Hepatocyte (in vitro differentiated cells): ENCODE data around the gene CTNNA1. TPM values are rescaled to one million over a fixed set of nuclear protein-coding genes. Genes with fewer than 3 reads are reported as not detected.

ENCODE experiments used
- DNase-seq: peaks from one replicate; pipeline ENCODE4 v3.0.0-alpha.2; 2016; ENCODE audit warnings: low spot score
- H2AFZ ChIP-seq: fragments of 200-600 bp; sonication (generic); 2 replicates; pipeline ENCODE4 v1.6.0; 2016; ENCODE audit warnings: antibody characterized with exemption, mild to moderate bottlenecking
- H3K27ac ChIP-seq: fragments of 200-600 bp; sonication (generic); 2 replicates; pipeline ENCODE4 v1.5.1; 2016; ENCODE audit warnings: mild to moderate bottlenecking
- H3K27me3 ChIP-seq: fragments of 200-600 bp; sonication (generic); 2 replicates; pipeline ENCODE4 v1.6.1; 2016
- H3K36me3 ChIP-seq: fragments of 200-600 bp; sonication (generic); replicated peaks from 2 replicates; pipeline ENCODE4 v1.5.1; 2016; ENCODE audit warnings: low read depth; ENCODE audit not compliant: insufficient read depth
- H3K4me1 ChIP-seq: fragments of 200-600 bp; sonication (generic); 2 replicates; pipeline ENCODE4 v1.5.1; 2016; ENCODE audit warnings: mild to moderate bottlenecking, moderate library complexity; ENCODE audit not compliant: insufficient read depth
- H3K4me2 ChIP-seq: fragments of 200-600 bp; sonication (generic); 2 replicates; pipeline ENCODE4 v1.6.0; 2016
- H3K4me3 ChIP-seq: fragments of 200-600 bp; sonication (generic); 2 replicates; pipeline ENCODE4 v1.5.1; 2016; ENCODE audit warnings: mild to moderate bottlenecking
- H3K79me2 ChIP-seq: fragments of 200-600 bp; sonication (generic); 2 replicates; pipeline ENCODE4 v1.6.0; 2017; ENCODE audit warnings: mild to moderate bottlenecking
- H3K9me2 ChIP-seq: fragments of 200-600 bp; sonication (generic); replicated peaks from 2 replicates; pipeline ENCODE4 v1.6.0; 2017; ENCODE audit warnings: mild to moderate bottlenecking; ENCODE audit not compliant: insufficient read depth
- H3K9me3 ChIP-seq: fragments of 200-600 bp; sonication (generic); 2 replicates; pipeline ENCODE4 v1.5.1; 2016; ENCODE audit warnings: low read depth, mild to moderate bottlenecking
- H4K20me1 ChIP-seq: fragments of 200-600 bp; sonication (generic); 2 replicates; pipeline ENCODE4 v1.6.0; 2016; ENCODE audit warnings: mild to moderate bottlenecking; ENCODE audit not compliant: insufficient read depth, poor library complexity, severe bottlenecking
- CTCF ChIP-seq: fragments of 200-600 bp; sonication (generic); IDR thresholded peaks from 2 replicates; pipeline ENCODE4 v1.5.1; 2016; ENCODE audit warnings: antibody characterized with exemption, mild to moderate bottlenecking; ENCODE audit not compliant: poor library complexity
- EZH2 ChIP-seq: fragments of 200-600 bp; sonication (generic); IDR thresholded peaks from 2 replicates; pipeline ENCODE4 v1.6.1; 2016; ENCODE audit warnings: antibody characterized with exemption, mild to moderate bottlenecking, borderline replicate concordance
- EZH2phosphoT487 ChIP-seq: fragments of 200-600 bp; sonication (generic); IDR thresholded peaks from one replicate; pipeline ENCODE4 v1.6.1; 2018; ENCODE audit warnings: antibody characterized with exemption, mild to moderate bottlenecking, low read depth, moderate library complexity; ENCODE audit not compliant: unreplicated experiment, severe bottlenecking
- WGBS: methylation state at CpG from one replicate; pipeline ENCODE4 v1.1.6; 2016; ENCODE audit warnings: low lambda C conversion rate; ENCODE audit errors: missing lambda C conversion rate; 5-methylcytosine and 5-hydroxymethylcytosine counted together
- polyA plus RNA-seq: library from polyadenylated mRNA; unstranded; fragments of >200 nt; fragmentation: Nextera tagmentation; extraction: Ambion mirVana; gene quantifications from 2 replicates; pipeline ENCODE4 v1.2.1, GENCODE V29; 2016
- total RNA-seq: library from RNA; depleted of rRNA; stranded (reverse); fragments of >200 nt; gene quantifications from 2 replicates; pipeline ENCODE4 v1.2.3, GENCODE V29; 2014

CTNNA1 gene
- total and polyA plus RNA-seq, 2 experiments from 2014 or later, result 152 to 349 TPM

- Histone ChIP-seq H2AFZ (no peak overlapping the region), H3K36me3 (no peaks in the 10 kb centered on the region), H3K4me1 (peaks cover 34% of the 10 kb centered on the region), H3K27me3 (no peaks in the 10 kb centered on the region), H3K27ac (no peak overlapping the region), H3K4me2 (no peak overlapping the region), H3K79me2 (no peaks in the 10 kb centered on the region), H3K4me3 (no peak overlapping the region), H4K20me1 (no peaks in the 10 kb centered on the region), H3K9me2 (no peaks in the 10 kb centered on the region), H3K9me3 (no peaks in the 10 kb centered on the region)
- DNase-seq, result no peak
- TF ChIP-seq CTCF, result no peak
- no peak for TF ChIP-seq EZH2
- TF ChIP-seq EZH2phosphoT487, result no peak
- 86% methylated on average over 5 of the region's 5 CpGs for whole genome bisulfite sequencing
Observed at GRCh38 chr5:138960145-138960692, 207.0 kb downstream of the CTNNA1 start.

- 93% methylated on average over 1 of the region's 1 CpG for WGBS
- Histone ChIP-seq H3K27me3 (no peaks in the 10 kb centered on the region), H3K36me3 (no peaks in the 10 kb centered on the region), H3K79me2 (no peaks in the 10 kb centered on the region), H3K4me2 (no peak overlapping the region), H3K4me1 (peaks cover 33% of the 10 kb centered on the region), H3K9me3 (no peaks in the 10 kb centered on the region), H2AFZ (no peak overlapping the region), H3K4me3 (no peak overlapping the region), H3K9me2 (no peaks in the 10 kb centered on the region), H3K27ac (no peak overlapping the region), H4K20me1 (no peaks in the 10 kb centered on the region)
- no peak for DNase-seq
- TF ChIP-seq EZH2phosphoT487 (no peak), CTCF (no peak), EZH2 (no peak)
Observed at GRCh38 chr5:138961221-138961620, 208.0 kb downstream of the CTNNA1 start.

- H3K27me3 ChIP-seq, result no peaks in the 10 kb centered on the region
- no peak overlapping the region for H3K4me3 ChIP-seq
- no peaks in the 10 kb centered on the region for H3K9me2 ChIP-seq
- H3K4me1 ChIP-seq, result peaks cover 33% of the 10 kb centered on the region
- DNase-seq, result no peak
- no peaks in the 10 kb centered on the region for H3K36me3 ChIP-seq
- WGBS, result 89% methylated on average over 1 of the region's 1 CpG
- H3K79me2 ChIP-seq, result no peaks in the 10 kb centered on the region
- no peak for TF ChIP-seq EZH2
- TF ChIP-seq CTCF, result no peak
- no peak for TF ChIP-seq EZH2phosphoT487
- H3K9me3 ChIP-seq, result no peaks in the 10 kb centered on the region
- H2AFZ ChIP-seq, result no peak overlapping the region
- H3K27ac ChIP-seq, result no peak overlapping the region
- H4K20me1 ChIP-seq, result no peaks in the 10 kb centered on the region
- no peak overlapping the region for H3K4me2 ChIP-seq
Observed at GRCh38 chr5:138961729-138962128, 208.5 kb downstream of the CTNNA1 start.
